CD8-positive, alpha-beta memory T cell (primary cell): ENCODE results near the gene SEMA3D. TPM values are rescaled to one million over a fixed set of nuclear protein-coding genes. Genes with fewer than 3 reads are reported as not detected.

ENCODE experiments used
- CTCF ChIA-PET: fragments of 350-600 bp; sonication (Branson Sonifier 250); formaldehyde crosslinking; loops from one replicate; lab custom pipeline; 2021; ENCODE audit warnings: antibody characterized with exemption; lab: Charles Lee
- POLR2A ChIA-PET: fragments of 350-600 bp; sonication (Branson Sonifier 250); formaldehyde crosslinking; loops from one replicate; lab custom pipeline; 2021; ENCODE audit warnings: antibody characterized with exemption; lab: Charles Lee
- DNase-seq, 5 donors: peaks; one replicate each; pipeline versions ENCODE4 v3.0.0 to v3.0.0-alpha.2; 2020 to 2022; ENCODE audit warnings: mixed read lengths in 1 of 5
- H3K27ac ChIP-seq: one replicate; pipeline ENCODE4 v1.7.0; 2013; ENCODE audit warnings: low read depth, mild to moderate bottlenecking, low read length, moderate library complexity
- H3K27me3 ChIP-seq: 2 replicates; pipeline ENCODE4 v1.7.0; 2013; ENCODE audit warnings: low read length, mild to moderate bottlenecking; ENCODE audit not compliant: insufficient read depth, poor library complexity, severe bottlenecking
- H3K36me3 ChIP-seq: 2 replicates; pipeline ENCODE4 v1.7.0; 2013; ENCODE audit warnings: mild to moderate bottlenecking, low read length, moderate library complexity; ENCODE audit not compliant: insufficient read depth
- H3K4me1 ChIP-seq: 2 replicates; pipeline ENCODE4 v1.7.0; 2013; ENCODE audit warnings: mild to moderate bottlenecking, low read length, moderate library complexity; ENCODE audit not compliant: insufficient read depth
- H3K4me3 ChIP-seq: 2 replicates; pipeline ENCODE4 v1.7.0; 2013; ENCODE audit warnings: mild to moderate bottlenecking, low read length
- H3K9me3 ChIP-seq: 2 replicates; pipeline ENCODE4 v1.7.0; 2013; ENCODE audit warnings: mild to moderate bottlenecking, low read length
- H3K27ac Mint-ChIP-seq, 8 donors: one replicate each; pipeline ENCODE4 v1.8.0; 2020 to 2021; ENCODE audit warnings: mixed read lengths in 8 of 8, mild to moderate bottlenecking in 6 of 8, inconsistent platforms in 3 of 8, moderate library complexity in 3 of 8
- H3K27me3 Mint-ChIP-seq, 2 donors: one replicate each; pipeline ENCODE4 v1.8.0; 2020 to 2021; ENCODE audit warnings: mixed read lengths in 2 of 2, mild to moderate bottlenecking in 1 of 2, moderate library complexity in 1 of 2
- H3K36me3 Mint-ChIP-seq, 3 donors: one replicate each; pipeline ENCODE4 v1.8.0; 2020 to 2021; ENCODE audit warnings: mixed read lengths in 3 of 3, inconsistent platforms in 1 of 3, mild to moderate bottlenecking in 1 of 3
- H3K4me1 Mint-ChIP-seq, 3 donors: one replicate each; pipeline ENCODE4 v1.8.0; 2020 to 2021; ENCODE audit warnings: mixed read lengths in 3 of 3, inconsistent platforms in 1 of 3, mild to moderate bottlenecking in 1 of 3
- H3K4me3 Mint-ChIP-seq, 7 donors: one replicate each; pipeline ENCODE4 v1.8.0; 2020 to 2021; ENCODE audit warnings: mixed read lengths in 7 of 7, mild to moderate bottlenecking in 6 of 7, moderate library complexity in 4 of 7, inconsistent platforms in 2 of 7
- H3K9me3 Mint-ChIP-seq, 5 donors: one replicate each; pipeline ENCODE4 v1.8.0; 2020 to 2022; ENCODE audit warnings: mixed read lengths in 5 of 5, mild to moderate bottlenecking in 3 of 5, moderate library complexity in 2 of 5, inconsistent platforms in 1 of 5
- polyA plus RNA-seq: library from polyadenylated mRNA; unstranded; fragments of 300-500 nt; fragmentation: Illumina TruSeq; gene quantifications from one replicate; pipeline ENCODE4 v1.2.3, GENCODE V29; 2021
- total RNA-seq, 2 experiments: library from RNA; stranded (reverse); gene quantifications; one replicate each; pipeline ENCODE4 v1.2.3, GENCODE V29; 2021

Gene SEMA3D
- total and polyA plus RNA-seq, 3 experiments from 2014 or later: not detected

DNA sequence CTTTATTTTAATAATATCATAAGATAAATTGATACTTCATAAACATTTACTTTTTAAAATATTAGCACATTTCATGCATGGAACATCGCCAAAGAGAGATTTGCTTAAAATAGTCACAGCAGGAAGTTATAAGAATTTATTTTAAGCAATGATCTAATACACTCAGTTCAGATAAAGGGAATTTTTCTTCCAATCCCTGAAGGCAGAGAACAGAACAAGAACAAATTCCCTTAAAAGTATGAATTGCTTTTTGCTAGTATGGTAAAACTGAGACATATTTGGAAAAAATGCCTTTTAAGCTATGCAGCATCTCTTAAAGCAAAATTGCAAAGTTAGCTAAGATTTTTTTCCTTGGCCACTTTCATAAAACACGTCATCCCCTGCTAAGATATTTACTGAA is 91.0 kb downstream of the SEMA3D start:
- Histone ChIP-seq H3K9me3 (no peaks in the 10 kb centered on the region), H3K36me3 (no peaks in the 10 kb centered on the region), H3K27ac (no peak overlapping the region), H3K27me3 (no peaks in the 10 kb centered on the region), H3K4me3 (no peak overlapping the region), H3K4me1 (no peaks in the 10 kb centered on the region)
- Mint-ChIP-seq H3K36me3 (no peaks in the 10 kb centered on the region), H3K4me1 (no peaks in the 10 kb centered on the region), H3K9me3 (peaks cover 2 to 21% (median 4%) of the 10 kb centered on the region in 5 donors), H3K4me3 (no peak overlapping the region), H3K27me3 (no peaks in the 10 kb centered on the region), H3K27ac (no peak overlapping the region)
- DNase-seq: no peak
- ChIA-PET CTCF (no interaction called here), POLR2A (no interaction called here)

DNA sequence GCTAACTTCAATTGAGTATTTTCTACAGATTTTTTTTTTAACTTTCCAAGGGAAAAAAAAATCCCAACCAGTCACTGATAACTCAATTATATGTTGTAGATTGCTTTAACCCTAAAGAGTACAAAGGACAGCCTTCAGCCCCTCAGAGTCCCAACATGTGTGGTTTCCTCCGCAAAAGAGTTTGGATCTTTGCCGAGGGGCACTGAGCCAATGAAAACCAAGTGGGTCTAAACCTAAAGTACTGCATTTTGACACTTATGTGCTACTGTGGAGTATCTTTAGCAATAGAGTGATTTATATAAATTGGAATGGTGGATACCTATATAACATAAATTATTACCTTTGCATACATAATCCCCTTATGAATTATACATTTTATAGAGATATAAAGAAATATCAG is 91.5 kb downstream of the SEMA3D start:
- no peaks in the 10 kb centered on the region for H3K27me3 Mint-ChIP-seq
- ChIA-PET POLR2A (no interaction called here), CTCF (no interaction called here)
- Histone ChIP-seq H3K27ac (no peak overlapping the region), H3K4me3 (no peak overlapping the region), H3K9me3 (no peaks in the 10 kb centered on the region), H3K27me3 (no peaks in the 10 kb centered on the region), H3K4me1 (no peaks in the 10 kb centered on the region), H3K36me3 (no peaks in the 10 kb centered on the region)
- no peak for DNase-seq
- H3K9me3 Mint-ChIP-seq: peaks cover 2 to 16% (median 5%) of the 10 kb centered on the region in 5 donors
- H3K4me1 Mint-ChIP-seq: no peaks in the 10 kb centered on the region
- no peak overlapping the region for H3K4me3 Mint-ChIP-seq
- H3K36me3 Mint-ChIP-seq: no peaks in the 10 kb centered on the region
- H3K27ac Mint-ChIP-seq: no peak overlapping the region

DNA sequence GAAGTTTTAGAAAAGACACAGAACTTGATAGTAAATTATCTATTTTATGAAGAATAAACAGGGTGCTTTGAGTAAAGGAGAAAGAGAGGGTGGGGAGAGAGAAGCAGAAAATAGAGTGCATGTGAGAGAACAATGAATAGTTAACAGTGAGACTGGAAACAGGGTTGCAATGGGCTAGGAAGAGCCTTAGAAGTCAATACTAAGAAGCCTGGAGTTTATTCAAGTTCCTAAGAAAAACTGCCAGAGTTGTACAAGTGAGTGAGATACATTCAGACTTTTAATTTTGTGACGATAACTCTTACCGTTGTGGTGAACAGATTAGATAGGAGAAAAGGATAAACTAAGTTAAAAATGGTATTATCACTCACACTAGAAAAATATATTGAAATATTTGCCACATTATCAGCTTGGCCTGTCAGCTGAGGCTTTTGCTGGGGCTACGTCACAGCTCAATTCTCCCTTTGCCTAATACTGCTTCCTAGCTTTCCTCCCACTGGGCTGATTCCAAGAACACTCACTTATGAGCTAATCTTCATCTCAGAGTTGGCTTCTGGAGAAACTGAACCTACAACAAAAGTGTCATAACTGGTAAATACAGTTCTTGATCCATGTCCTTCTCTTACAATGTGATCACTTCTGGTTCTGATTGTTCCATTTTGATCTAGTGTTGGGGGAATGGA is 92.7 kb downstream of the SEMA3D start:
- Mint-ChIP-seq H3K4me3 (no peak overlapping the region), H3K9me3 (peaks cover 2 to 17% (median 5%) of the 10 kb centered on the region in 5 donors), H3K4me1 (no peaks in the 10 kb centered on the region), H3K27me3 (no peaks in the 10 kb centered on the region), H3K36me3 (no peaks in the 10 kb centered on the region), H3K27ac (no peak overlapping the region)
- Histone ChIP-seq H3K4me1 (no peaks in the 10 kb centered on the region), H3K36me3 (no peaks in the 10 kb centered on the region), H3K9me3 (no peaks in the 10 kb centered on the region), H3K27ac (no peak overlapping the region), H3K4me3 (no peak overlapping the region), H3K27me3 (no peaks in the 10 kb centered on the region)
- CTCF ChIA-PET: no interaction called here
- POLR2A ChIA-PET: no interaction called here
- no peak for DNase-seq

DNA sequence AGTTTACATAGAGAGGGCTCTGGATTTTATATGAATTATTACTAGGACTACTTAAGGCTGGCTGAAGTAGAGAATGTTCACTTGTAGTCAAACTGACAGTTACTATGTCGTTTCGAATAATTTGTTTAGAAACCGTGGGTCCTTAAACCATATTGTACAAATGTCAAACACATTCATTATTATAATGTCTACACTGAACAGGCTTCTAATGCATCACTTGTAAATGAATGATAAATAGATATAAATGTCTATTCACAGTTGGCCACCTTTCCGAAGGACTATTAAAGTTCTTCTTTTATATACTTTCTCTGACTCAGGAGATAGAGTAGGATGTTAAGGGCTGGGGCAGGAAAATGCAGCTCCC is 95.3 kb downstream of the SEMA3D start:
- Mint-ChIP-seq H3K27me3 (no peaks in the 10 kb centered on the region), H3K27ac (no peak overlapping the region), H3K4me3 (no peak overlapping the region), H3K4me1 (no peaks in the 10 kb centered on the region), H3K9me3 (peaks cover 0 to 20% (median 2%) of the 10 kb centered on the region in 5 donors), H3K36me3 (no peaks in the 10 kb centered on the region)
- no peak for DNase-seq
- Histone ChIP-seq H3K9me3 (no peaks in the 10 kb centered on the region), H3K27ac (no peak overlapping the region), H3K36me3 (no peaks in the 10 kb centered on the region), H3K4me1 (no peaks in the 10 kb centered on the region), H3K27me3 (no peaks in the 10 kb centered on the region), H3K4me3 (no peak overlapping the region)
- CTCF ChIA-PET: no interaction called here
- POLR2A ChIA-PET: no interaction called here

DNA sequence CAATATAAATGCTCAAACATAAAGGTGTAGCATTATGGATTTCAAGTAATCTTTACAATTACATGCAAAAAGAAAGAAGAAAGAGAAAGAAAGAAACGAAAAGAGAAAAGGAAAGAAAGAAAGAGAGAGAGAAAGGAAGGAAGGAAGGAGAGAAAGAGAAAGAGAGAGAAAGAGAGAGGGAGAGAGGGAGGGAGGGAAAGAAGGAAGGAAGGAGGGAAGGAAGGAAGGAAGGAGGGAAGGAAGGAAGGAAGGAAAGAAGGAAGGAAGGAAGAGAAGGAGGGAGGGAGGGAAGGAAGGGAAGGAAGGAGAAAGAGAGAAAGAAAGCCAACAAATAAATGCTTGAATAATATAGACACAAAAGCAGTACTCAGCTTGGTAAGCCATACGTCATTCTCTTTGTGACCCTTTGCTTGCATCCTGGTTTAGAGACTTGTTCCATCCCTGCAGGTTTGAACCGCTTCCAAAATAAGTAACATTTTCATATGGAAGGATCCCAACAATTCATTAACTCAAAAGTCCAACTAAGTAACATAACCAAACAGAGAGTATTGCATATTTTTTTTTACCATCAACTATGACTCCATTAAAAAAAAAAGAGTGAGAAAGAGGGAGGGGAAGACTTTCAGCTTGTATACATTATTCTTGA is 95.8 kb downstream of the SEMA3D start:
- no peak for DNase-seq
- Histone ChIP-seq H3K36me3 (no peaks in the 10 kb centered on the region), H3K4me1 (no peaks in the 10 kb centered on the region), H3K9me3 (no peaks in the 10 kb centered on the region), H3K4me3 (no peak overlapping the region), H3K27ac (no peak overlapping the region), H3K27me3 (no peaks in the 10 kb centered on the region)
- no peaks in the 10 kb centered on the region for H3K4me1 Mint-ChIP-seq
- no peaks in the 10 kb centered on the region for H3K36me3 Mint-ChIP-seq
- no peak overlapping the region for H3K27ac Mint-ChIP-seq
- POLR2A ChIA-PET: no interaction called here
- H3K27me3 Mint-ChIP-seq: no peaks in the 10 kb centered on the region
- H3K9me3 Mint-ChIP-seq: peaks cover 0 to 20% (median 2%) of the 10 kb centered on the region in 5 donors
- H3K4me3 Mint-ChIP-seq: no peak overlapping the region
- CTCF ChIA-PET: no interaction called here

DNA sequence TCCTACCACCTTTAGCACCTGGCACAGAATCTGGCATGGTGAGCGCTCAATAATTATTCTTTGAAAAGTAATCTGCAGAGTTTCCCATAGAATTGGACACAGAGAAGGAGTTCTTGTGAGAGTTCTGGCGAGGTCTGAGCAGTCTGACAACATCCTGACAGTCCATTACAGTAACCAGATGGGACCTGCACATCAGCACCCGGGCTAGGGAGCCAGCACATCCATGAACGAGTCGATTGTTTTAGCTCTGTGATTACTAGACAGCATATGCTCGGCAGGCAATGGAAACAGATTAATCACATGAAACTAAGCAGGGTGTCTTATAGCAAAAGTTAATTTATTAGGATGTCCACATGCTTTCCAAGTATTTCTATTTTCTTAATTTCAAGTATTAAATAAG is 96.7 kb downstream of the SEMA3D start:
- Mint-ChIP-seq H3K27me3 (no peaks in the 10 kb centered on the region), H3K36me3 (no peaks in the 10 kb centered on the region), H3K27ac (no peak overlapping the region), H3K4me1 (no peaks in the 10 kb centered on the region), H3K9me3 (peaks cover 0 to 20% (median 2%) of the 10 kb centered on the region in 5 donors), H3K4me3 (no peak overlapping the region)
- no peak overlapping the region for H3K27ac ChIP-seq
- no peak for DNase-seq
- ChIA-PET CTCF (no interaction called here), POLR2A (no interaction called here)
- no peaks in the 10 kb centered on the region for H3K27me3 ChIP-seq
- H3K9me3 ChIP-seq: no peaks in the 10 kb centered on the region
- no peaks in the 10 kb centered on the region for H3K36me3 ChIP-seq
- no peaks in the 10 kb centered on the region for H3K4me1 ChIP-seq
- no peak overlapping the region for H3K4me3 ChIP-seq

DNA sequence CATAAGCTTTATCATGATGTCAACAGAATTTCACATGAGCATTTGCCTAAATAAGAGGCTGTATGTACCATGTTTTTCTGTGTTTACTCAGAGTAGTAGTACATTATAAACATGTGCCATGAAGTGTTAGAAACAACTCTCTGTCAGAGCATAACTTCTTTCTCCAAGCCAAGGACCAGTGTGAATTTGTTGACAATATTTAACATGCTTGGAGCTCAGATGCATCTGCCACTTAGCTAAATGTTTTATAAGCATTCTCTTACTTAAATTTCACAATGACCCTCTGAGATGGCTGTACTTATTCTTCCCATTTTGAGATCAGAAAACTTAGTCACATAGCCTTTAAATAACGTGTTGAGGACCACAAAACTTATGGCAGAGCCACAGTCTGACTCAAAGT is 105.0 kb downstream of the SEMA3D start:
- Mint-ChIP-seq H3K4me3 (no peak overlapping the region), H3K36me3 (no peaks in the 10 kb centered on the region), H3K27ac (no peak overlapping the region), H3K27me3 (no peaks in the 10 kb centered on the region), H3K4me1 (no peaks in the 10 kb centered on the region), H3K9me3 (peaks cover 4 to 25% (median 5%) of the 10 kb centered on the region in 5 donors)
- Histone ChIP-seq H3K4me3 (no peak overlapping the region), H3K36me3 (no peaks in the 10 kb centered on the region), H3K27me3 (no peaks in the 10 kb centered on the region), H3K9me3 (no peaks in the 10 kb centered on the region), H3K4me1 (no peaks in the 10 kb centered on the region), H3K27ac (no peak overlapping the region)
- no peak for DNase-seq
- POLR2A ChIA-PET: no interaction called here
- CTCF ChIA-PET: no interaction called here

DNA sequence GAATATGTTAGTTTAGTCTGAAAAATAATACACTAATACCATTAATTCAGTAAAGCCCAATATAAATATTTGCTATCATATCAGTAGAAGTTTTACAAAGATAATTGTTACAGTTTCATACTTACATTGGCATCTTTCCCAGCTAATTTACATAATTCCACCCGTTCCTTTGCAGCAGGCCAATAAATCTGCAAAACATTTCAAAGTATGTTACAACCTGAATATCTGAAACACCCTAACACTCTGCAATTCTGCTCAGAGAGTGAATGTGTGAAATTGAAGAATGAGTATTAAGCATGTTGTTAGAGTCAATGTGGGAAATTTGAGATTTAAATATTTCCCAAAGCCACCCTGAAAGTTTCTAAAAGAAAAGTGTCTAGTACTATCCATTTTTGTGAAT is 105.5 kb downstream of the SEMA3D start:
- Mint-ChIP-seq H3K4me1 (no peaks in the 10 kb centered on the region), H3K27me3 (no peaks in the 10 kb centered on the region), H3K4me3 (no peak overlapping the region), H3K36me3 (no peaks in the 10 kb centered on the region), H3K27ac (no peak overlapping the region), H3K9me3 (peaks cover 4 to 22% (median 5%) of the 10 kb centered on the region in 5 donors)
- no peaks in the 10 kb centered on the region for H3K9me3 ChIP-seq
- no peak overlapping the region for H3K4me3 ChIP-seq
- H3K36me3 ChIP-seq: no peaks in the 10 kb centered on the region
- ChIA-PET CTCF (no interaction called here), POLR2A (no interaction called here)
- H3K27ac ChIP-seq: no peak overlapping the region
- H3K4me1 ChIP-seq: no peaks in the 10 kb centered on the region
- no peak for DNase-seq
- H3K27me3 ChIP-seq: no peaks in the 10 kb centered on the region
